Measurements from ENCODE around the gene PSAP. TPM values are rescaled to one million over a fixed set of nuclear protein-coding genes. Genes with fewer than 3 reads are reported as not detected.

The PSAP gene
- total RNA-seq, 1 donor from 2014 or later = 653 TPM

- no peak for TF ChIP-seq CTCF (IDR thresholded peaks at IDR 0.05)
- Histone ChIP-seq H3K4me1 (peaks cover 0 to 25% of the 10 kb centered on the region in 2 donors), H3K9me3 (no peaks in the 10 kb centered on the region), H3K36me3 (no peaks in the 10 kb centered on the region), H3K4me3 (peak overlapping the region; percentile 93 to 97), H3K27me3 (no peaks in the 10 kb centered on the region), H3K27ac (peak overlapping the region in 1 of 2 donors; percentile 26)
- DNase-seq (ENCODE audit: low spot score in 2 of 2) = no peak
- intact Hi-C loops (cut with DNase I) = no loop called here
Observed at GRCh38 chr10:71849461-71849908, 1.6 kb downstream of the PSAP start.

GRCh38 chr10:71848325-71849275 is 2.5 kb downstream of the PSAP start:
- intact Hi-C loops (cut with DNase I) = no loop called here
- no peaks in the 10 kb centered on the region for H3K9me3 ChIP-seq
- no peaks in the 10 kb centered on the region for H3K27me3 ChIP-seq
- H3K27ac ChIP-seq = peak overlapping the region; percentile 4 to 19
- peak overlapping the region; percentile 26 to 97 for H3K4me3 ChIP-seq
- DNase-seq (ENCODE audit: low spot score in 2 of 2) = no peak
- TF ChIP-seq CTCF (IDR thresholded peaks at IDR 0.05) = no peak
- peaks cover 0 to 30% of the 10 kb centered on the region in 2 donors for H3K4me1 ChIP-seq
- no peaks in the 10 kb centered on the region for H3K36me3 ChIP-seq

GRCh38 chr10:71847418-71847817 is 3.6 kb downstream of the PSAP start:
- peak overlapping the region in 1 of 2 donors; percentile 5 for H3K4me3 ChIP-seq
- H3K27ac ChIP-seq = no peak overlapping the region
- DNase-seq (ENCODE audit: low spot score in 2 of 2) = no peak
- no peaks in the 10 kb centered on the region for H3K27me3 ChIP-seq
- H3K4me1 ChIP-seq = peaks cover 0 to 35% of the 10 kb centered on the region in 2 donors
- intact Hi-C loops (cut with DNase I) = no loop called here
- no peak for TF ChIP-seq CTCF (IDR thresholded peaks at IDR 0.05)
- H3K36me3 ChIP-seq = no peaks in the 10 kb centered on the region
- no peaks in the 10 kb centered on the region for H3K9me3 ChIP-seq

- Histone ChIP-seq H3K36me3 (no peaks in the 10 kb centered on the region), H3K4me1 (peaks cover 0 to 35% of the 10 kb centered on the region in 2 donors), H3K9me3 (no peaks in the 10 kb centered on the region), H3K27ac (no peak overlapping the region), H3K27me3 (no peaks in the 10 kb centered on the region), H3K4me3 (peak overlapping the region in 1 of 2 donors; percentile 5)
- no peak for DNase-seq (ENCODE audit: low spot score in 2 of 2)
- intact Hi-C loops (cut with DNase I) = no loop called here
- no peak for TF ChIP-seq CTCF (IDR thresholded peaks at IDR 0.05)
Observed at GRCh38 chr10:71846816-71847215, 4.2 kb downstream of the PSAP start.

GRCh38 chr10:71845410-71846405 is 5.3 kb downstream of the PSAP start:
- Histone ChIP-seq H3K9me3 (no peaks in the 10 kb centered on the region), H3K27ac (peak overlapping the region; percentile 12 to 27), H3K4me1 (peaks cover 0 to 35% of the 10 kb centered on the region in 2 donors), H3K27me3 (no peaks in the 10 kb centered on the region), H3K36me3 (no peaks in the 10 kb centered on the region), H3K4me3 (no peak overlapping the region)
- DNase-seq (ENCODE audit: low spot score in 2 of 2) = no peak
- intact Hi-C loops (cut with DNase I) = no loop called here
- TF ChIP-seq CTCF (IDR thresholded peaks at IDR 0.05) = no peak
